HepG2 (cell line): Measurements from ENCODE around the gene GNMT. TPM values are rescaled to one million over a fixed set of nuclear protein-coding genes. Genes with fewer than 3 reads are reported as not detected.

Experiments used
- AHR ChIP-seq: IDR thresholded peaks from 2 replicates; pipeline ENCODE4 v1.6.1; 2018; ENCODE audit warnings: missing genetic modification reagents, missing compliant biosample characterization
- EEA1 ChIP-seq: sonication (generic); formaldehyde crosslinking; IDR thresholded peaks from 2 replicates; pipeline ENCODE4 v1.5.1; 2020; ENCODE audit warnings: mild to moderate bottlenecking, missing genetic modification reagents, borderline replicate concordance
- FUBP1 ChIP-seq: sonication (generic); formaldehyde crosslinking; IDR thresholded peaks from 2 replicates; pipeline ENCODE4 v1.5.1; 2020; ENCODE audit warnings: missing genetic modification reagents, mild to moderate bottlenecking, borderline replicate concordance
- HMG20B ChIP-seq: conservative IDR thresholded peaks from 2 replicates; pipeline ENCODE4 v1.6.1; 2016; ENCODE audit warnings: missing genetic modification reagents, missing compliant biosample characterization
- HNRNPH1 ChIP-seq: fragments of 200-400 bp; formaldehyde crosslinking; optimal IDR thresholded peaks from 2 replicates; pipeline ENCODE3; 2017; ENCODE audit warnings: mild to moderate bottlenecking, low read depth, low read length
- KLF15 ChIP-seq: sonication (generic); formaldehyde crosslinking; IDR thresholded peaks from 2 replicates; pipeline ENCODE4 v1.8.1; 2023; ENCODE audit warnings: borderline replicate concordance, mild to moderate bottlenecking, inconsistent platforms, missing genetic modification reagents, mixed read lengths
- MIER3 ChIP-seq: IDR thresholded peaks from 2 replicates; pipeline ENCODE4 v1.6.1; 2016; ENCODE audit warnings: missing compliant biosample characterization, borderline replicate concordance
- MZF1 ChIP-seq: sonication (generic); formaldehyde crosslinking; IDR thresholded peaks from 2 replicates; pipeline ENCODE4 v1.8.1; 2023; ENCODE audit warnings: mild to moderate bottlenecking, missing genetic modification reagents, borderline replicate concordance
- NFIC ChIP-seq: IDR thresholded peaks from 2 replicates; pipeline ENCODE4 v1.6.1; 2012; ENCODE audit warnings: mild to moderate bottlenecking, low read length, inconsistent platforms
- NR2C2 ChIP-seq: sonication (generic); formaldehyde crosslinking; IDR thresholded peaks from 2 replicates; pipeline ENCODE4 v1.4.0; 2020; ENCODE audit warnings: missing genetic modification reagents, mild to moderate bottlenecking, moderate library complexity, borderline replicate concordance
- RCOR2 ChIP-seq: IDR thresholded peaks from 2 replicates; pipeline ENCODE4 v1.6.1; 2016; ENCODE audit warnings: missing biosample characterization, missing genetic modification reagents
- SP4 ChIP-seq: sonication (generic); formaldehyde crosslinking; IDR thresholded peaks from 2 replicates; pipeline ENCODE4 v1.8.1; 2023; ENCODE audit warnings: mild to moderate bottlenecking, missing genetic modification reagents
- TEAD3 ChIP-seq: optimal IDR thresholded peaks from 2 replicates; pipeline ENCODE3; 2016; ENCODE audit warnings: borderline replicate concordance
- TGIF2 ChIP-seq: IDR thresholded peaks from 2 replicates; pipeline ENCODE4 v1.6.1; 2016; ENCODE audit warnings: control low read depth, missing compliant biosample characterization
- TRIM24 ChIP-seq: sonication (generic); formaldehyde crosslinking; IDR thresholded peaks from 2 replicates; pipeline ENCODE4 v1.8.0; 2022; ENCODE audit warnings: mild to moderate bottlenecking, missing genetic modification reagents
- U2AF1 ChIP-seq: fragments of 200-400 bp; formaldehyde crosslinking; optimal IDR thresholded peaks from 2 replicates; pipeline ENCODE3; 2017; ENCODE audit warnings: mild to moderate bottlenecking, low read depth, low read length
- ZBTB26 ChIP-seq: IDR thresholded peaks from 2 replicates; pipeline ENCODE4 v1.6.1; 2016; ENCODE audit warnings: missing compliant biosample characterization, missing genetic modification reagents, borderline replicate concordance
- ZNF101 ChIP-seq: sonication (generic); formaldehyde crosslinking; IDR thresholded peaks from 2 replicates; pipeline ENCODE4 v1.4.0; 2020; ENCODE audit warnings: mild to moderate bottlenecking, low read depth, missing genetic modification reagents, borderline replicate concordance
- ZNF12 ChIP-seq: sonication (generic); formaldehyde crosslinking; IDR thresholded peaks from 2 replicates; pipeline ENCODE4 v1.5.0; 2020; ENCODE audit warnings: missing genetic modification reagents
- ZNF280D ChIP-seq: sonication (generic); formaldehyde crosslinking; IDR thresholded peaks from 2 replicates; pipeline ENCODE4 v1.5.1; 2020; ENCODE audit warnings: mild to moderate bottlenecking, missing genetic modification reagents
- ZNF331 ChIP-seq: sonication (generic); formaldehyde crosslinking; IDR thresholded peaks from 2 replicates; pipeline ENCODE4 v1.4.0; 2020; ENCODE audit warnings: missing genetic modification reagents
- ZNF33B ChIP-seq: sonication (generic); formaldehyde crosslinking; IDR thresholded peaks from 2 replicates; pipeline ENCODE4 v1.5.1; 2020; ENCODE audit warnings: mild to moderate bottlenecking, missing genetic modification reagents
- ZNF383 ChIP-seq: sonication (generic); formaldehyde crosslinking; IDR thresholded peaks from 2 replicates; pipeline ENCODE4 v1.4.0; 2020; ENCODE audit warnings: missing genetic modification reagents, mild to moderate bottlenecking, borderline replicate concordance
- ZNF441 ChIP-seq: sonication (generic); formaldehyde crosslinking; IDR thresholded peaks from 2 replicates; pipeline ENCODE4 v1.7.0; 2021; ENCODE audit warnings: missing genetic modification reagents, borderline replicate concordance
- ZNF569 ChIP-seq: sonication (generic); formaldehyde crosslinking; IDR thresholded peaks from 2 replicates; pipeline ENCODE4 v1.5.0; 2020; ENCODE audit warnings: mild to moderate bottlenecking, missing genetic modification reagents, moderate library complexity, borderline replicate concordance
- ZNF747 ChIP-seq: sonication (generic); formaldehyde crosslinking; IDR thresholded peaks from 2 replicates; pipeline ENCODE4 v1.8.1; 2023; ENCODE audit warnings: missing genetic modification reagents, mild to moderate bottlenecking, borderline replicate concordance
- polyA plus RNA-seq, 8 experiments: library from polyadenylated mRNA; depleted of rRNA in 3 of 8; stranded (reverse) in 7 of 8; unstranded in 1 of 8; fragments of >200 nt; fragmentation: Illumina TruSeq in 4 of 8; extraction: Trizol in 4 of 8; gene quantifications; 2 replicates each; pipeline versions ENCODE4 v1.2.1 to v1.2.3, GENCODE V29; 2011 to 2016; ENCODE audit warnings: low read depth in 4 of 8, missing spikeins in 1 of 8, mixed read lengths in 1 of 8; ENCODE audit not compliant: insufficient read depth in 1 of 8
- total RNA-seq, 5 experiments: library from RNA; depleted of rRNA; stranded (reverse); fragments of >200 nt; fragmentation: Illumina TruSeq; extraction: Trizol; gene quantifications; 2 replicates each; pipeline ENCODE4 v1.2.3, GENCODE V29; 2016; ENCODE audit warnings: low read depth in 1 of 5

GNMT gene
- total and polyA plus RNA-seq, 2 of the 13 experiments (the other 11 are each of a cell fraction or from before 2014, with no cell fraction given) = 2.8 to 7.0 TPM

GRCh38 chr6:42978487-42978838 lies 17.9 kb downstream of the GNMT start (continued):
- TF ChIP-seq ZNF747 (CRISPR knock-in tag) (no peak), AHR (no peak), TRIM24 (CRISPR knock-in tag) (no peak), KLF15 (CRISPR knock-in tag) (no peak), RCOR2 (no peak), ZNF12 (CRISPR knock-in tag) (no peak), HNRNPH1 (no peak), ZNF33B (no peak), ZNF569 (no peak), NFIC (no peak), TGIF2 (CRISPR knock-in tag) (no peak; the same call in 1 of the 2 replicates), ZNF383 (CRISPR knock-in tag) (0 out of 2 replicates have a peak, but pooled peaks have one; percentile 16), ZNF101 (CRISPR knock-in tag) (peak; percentile 38; the same call in 1 of the 2 replicates), MIER3 (no peak), FUBP1 (CRISPR knock-in tag) (no peak), SP4 (no peak), ZBTB26 (no peak), ZNF331 (no peak; the same call in 1 of the 2 replicates), EEA1 (CRISPR knock-in tag) (0 out of 2 replicates have a peak, but pooled peaks have one; percentile 13), U2AF1 (peak; percentile 56), ZNF441 (CRISPR knock-in tag) (no peak), MZF1 (CRISPR knock-in tag) (no peak), TEAD3 (peak; percentile 1), HMG20B (CRISPR knock-in tag) (no peak), NR2C2 (no peak), ZNF280D (peak; percentile 65; the same call in 1 of the 2 replicates)
